Activated gamma-delta T cell treated with anti-CD3 and anti-CD28 coated beads, Interleukin-2, amount 50 U/mL, for 16 hours (primary cell): ENCODE results near the gene UBE2U.

Experiments used
- DNase-seq: peaks from one replicate; pipeline ENCODE4 v3.0.0-alpha.2; 2020; ENCODE audit warnings: low read depth

UBE2U gene

GRCh38 chr1:64295136-64295535, 91.7 kb downstream of the UBE2U start:
- no peak for DNase-seq

GRCh38 chr1:64295561-64295960, 92.1 kb downstream of the UBE2U start:
- DNase-seq, result no peak

GRCh38 chr1:64296459-64296858, 93.0 kb downstream of the UBE2U start:
- no peak for DNase-seq

- no peak for DNase-seq
Observed at GRCh38 chr1:64302194-64302593, 98.8 kb downstream of the UBE2U start.

- DNase-seq, result no peak
Observed at GRCh38 chr1:64302971-64303370, 99.5 kb downstream of the UBE2U start.

- no peak for DNase-seq
Observed at GRCh38 chr1:64304823-64305222, 101.4 kb downstream of the UBE2U start.

- DNase-seq, result no peak
Observed at GRCh38 chr1:64308866-64309265, 105.4 kb downstream of the UBE2U start.

- DNase-seq, result no peak
Observed at GRCh38 chr1:64309431-64309831, 106.0 kb downstream of the UBE2U start.

GRCh38 chr1:64310760-64311159, 107.3 kb downstream of the UBE2U start:
- DNase-seq, result no peak

- no peak for DNase-seq
Observed at GRCh38 chr1:64312431-64312830, 109.0 kb downstream of the UBE2U start.

- DNase-seq, result no peak
Observed at GRCh38 chr1:64315402-64315801, 112.0 kb downstream of the UBE2U start.
